HepG2 (cell line): Measurements from ENCODE around the gene EPO. TPM values are rescaled to one million over a fixed set of nuclear protein-coding genes. Genes with fewer than 3 reads are reported as not detected.

Experiments
- AGO1 ChIP-seq: fragments of 200-400 bp; formaldehyde crosslinking; IDR thresholded peaks from 2 replicates; pipeline ENCODE4 v1.6.1; 2017; ENCODE audit warnings: mild to moderate bottlenecking, low read depth, low read length, moderate library complexity; ENCODE audit not compliant: poor library complexity, severe bottlenecking
- HBP1 ChIP-seq: IDR thresholded peaks from 2 replicates; pipeline ENCODE4 v1.6.1; 2016; ENCODE audit warnings: low read depth, control low read depth
- KDM2A ChIP-seq: sonication (generic); formaldehyde crosslinking; IDR thresholded peaks from 2 replicates; pipeline ENCODE4 v1.4.0; 2020; ENCODE audit warnings: low read depth, missing genetic modification reagents, borderline replicate concordance
- MAFG ChIP-seq: sonication (generic); formaldehyde crosslinking; IDR thresholded peaks from 2 replicates; pipeline ENCODE4 v1.5.1; 2020; ENCODE audit warnings: mild to moderate bottlenecking, missing genetic modification reagents
- MLX ChIP-seq: IDR thresholded peaks from 2 replicates; pipeline ENCODE4 v1.6.1; 2016
- NR2F6 ChIP-seq, 2 experiments: IDR thresholded peaks; 2 replicates each; pipeline ENCODE4 v1.6.1; 2016; ENCODE audit warnings: antibody characterized with exemption in 1 of 2, mild to moderate bottlenecking in 1 of 2
- PHF21A ChIP-seq: sonication (generic); formaldehyde crosslinking; IDR thresholded peaks from 2 replicates; pipeline ENCODE4 v1.5.0; 2020; ENCODE audit warnings: mild to moderate bottlenecking, missing genetic modification reagents
- PRDM10 ChIP-seq: sonication (generic); formaldehyde crosslinking; IDR thresholded peaks from 2 replicates; pipeline ENCODE4 v1.4.0; 2020; ENCODE audit warnings: low read depth, missing genetic modification reagents
- REST ChIP-seq, 2 experiments: IDR thresholded peaks; 2 replicates each; pipeline ENCODE4 v1.6.1; 2011 to 2012; ENCODE audit warnings: low read length in 2 of 2, borderline replicate concordance in 1 of 2, low read depth in 1 of 2, mild to moderate bottlenecking in 1 of 2, moderate library complexity in 1 of 2
- SRY ChIP-seq: sonication (generic); formaldehyde crosslinking; IDR thresholded peaks from 2 replicates; pipeline ENCODE4 v1.8.0; 2022; ENCODE audit warnings: mild to moderate bottlenecking, missing genetic modification reagents
- STAT6 ChIP-seq: sonication (generic); formaldehyde crosslinking; IDR thresholded peaks from 2 replicates; pipeline ENCODE4 v1.4.0; 2020; ENCODE audit warnings: missing genetic modification reagents, mild to moderate bottlenecking, borderline replicate concordance
- ZBTB8A ChIP-seq: sonication (generic); formaldehyde crosslinking; IDR thresholded peaks from 2 replicates; pipeline ENCODE4 v1.4.0; 2020; ENCODE audit warnings: mild to moderate bottlenecking, low read depth, missing genetic modification reagents, borderline replicate concordance
- ZNF564 ChIP-seq: sonication (generic); formaldehyde crosslinking; IDR thresholded peaks from 2 replicates; pipeline ENCODE4 v1.8.1; 2023; ENCODE audit warnings: mild to moderate bottlenecking, missing genetic modification reagents
- ZNF7 ChIP-seq: IDR thresholded peaks from 2 replicates; pipeline ENCODE4 v1.6.1; 2016; ENCODE audit warnings: missing biosample characterization, missing genetic modification reagents
- polyA plus RNA-seq, 8 experiments: library from polyadenylated mRNA; depleted of rRNA in 3 of 8; stranded (reverse) in 7 of 8; unstranded in 1 of 8; fragments of >200 nt; fragmentation: Illumina TruSeq in 4 of 8; extraction: Trizol in 4 of 8; gene quantifications; 2 replicates each; pipeline versions ENCODE4 v1.2.1 to v1.2.3, GENCODE V29; 2011 to 2016; ENCODE audit warnings: low read depth in 4 of 8, missing spikeins in 1 of 8, mixed read lengths in 1 of 8; ENCODE audit not compliant: insufficient read depth in 1 of 8
- total RNA-seq, 5 experiments: library from RNA; depleted of rRNA; stranded (reverse); fragments of >200 nt; fragmentation: Illumina TruSeq; extraction: Trizol; gene quantifications; 2 replicates each; pipeline ENCODE4 v1.2.3, GENCODE V29; 2016; ENCODE audit warnings: low read depth in 1 of 5

The EPO gene
- total and polyA plus RNA-seq, 2 of the 13 experiments (the other 11 are each of a cell fraction or from before 2014, with no cell fraction given) = 10.3 to 25.7 TPM

- TF ChIP-seq REST (IDR thresholded peaks at IDR 0.05; ENCODE audit: borderline replicate concordance in 1 of 2, low read depth in 1 of 2, low read length in 2 of 2) (peak in 1 of 2 experiments; percentile 43; a peak in 1 of 4 replicates), PHF21A (CRISPR knock-in tag) (no peak; the same call in 1 of the 2 replicates), STAT6 (0 out of 2 replicates have a peak, but pooled peaks have one; percentile 13), AGO1 (peak; percentile 68), KDM2A (peak; percentile 69), HBP1 (CRISPR knock-in tag) (peak; percentile 87), ZBTB8A (CRISPR knock-in tag) (peak; percentile 34; the same call in 1 of the 2 replicates), SRY (CRISPR knock-in tag) (peak; percentile 75; the same call in 1 of the 2 replicates), NR2F6 (IDR thresholded peaks at IDR 0.05) (no peak), NR2F6 (CRISPR knock-in tag; IDR thresholded peaks at IDR 0.05) (peak; percentile 45; the same call in 1 of the 2 replicates), MLX (CRISPR knock-in tag) (peak; percentile 86), ZNF564 (peak; percentile 77), ZNF7 (CRISPR knock-in tag) (no peak), MAFG (CRISPR knock-in tag) (no peak), PRDM10 (CRISPR knock-in tag) (peak; percentile 45)
Observed at GRCh38 chr7:100705753-100706671, 14.3 kb upstream of the EPO start, which contains the start of gene POP7 (continued).
